KMS-11 (cell line): ENCODE data around the gene GSE1.

ENCODE experiments used
- H2AFZ ChIP-seq: fragments of 200-600 bp; sonication (generic); 2 replicates; pipeline ENCODE4 v1.6.1; 2016; ENCODE audit warnings: antibody characterized with exemption, mixed run types, low read depth
- H3K27ac ChIP-seq: fragments of 200-600 bp; sonication (generic); 2 replicates; pipeline ENCODE4 v1.6.1; 2016; ENCODE audit warnings: mild to moderate bottlenecking, mixed run types
- H3K27me3 ChIP-seq: fragments of 200-600 bp; sonication (generic); 2 replicates; pipeline ENCODE4 v1.6.1; 2017; ENCODE audit warnings: mild to moderate bottlenecking, low read depth, mixed run types, moderate library complexity; ENCODE audit not compliant: insufficient read depth
- H3K36me3 ChIP-seq: fragments of 200-600 bp; sonication (generic); 2 replicates; pipeline ENCODE4 v1.6.1; 2017; ENCODE audit warnings: mild to moderate bottlenecking, mixed run types; ENCODE audit not compliant: insufficient read depth
- H3K4me1 ChIP-seq: fragments of 200-600 bp; sonication (generic); 2 replicates; pipeline ENCODE4 v1.6.1; 2016; ENCODE audit warnings: mild to moderate bottlenecking, low read depth, mixed run types; ENCODE audit not compliant: poor library complexity, severe bottlenecking
- H3K4me2 ChIP-seq: fragments of 200-600 bp; sonication (generic); 2 replicates; pipeline ENCODE4 v1.7.0; 2016; ENCODE audit warnings: mild to moderate bottlenecking, mixed run types
- H3K4me3 ChIP-seq: fragments of 200-600 bp; sonication (generic); IDR thresholded peaks from 2 replicates; pipeline ENCODE4 v1.6.1; 2017; ENCODE audit warnings: low read depth, low read length, mixed read lengths; ENCODE audit not compliant: insufficient read depth
- H3K79me2 ChIP-seq: fragments of 200-600 bp; sonication (generic); 2 replicates; pipeline ENCODE4 v1.6.1; 2016; ENCODE audit warnings: low read depth, mixed run types; ENCODE audit not compliant: insufficient read depth
- H3K9ac ChIP-seq: fragments of 200-600 bp; sonication (generic); 2 replicates; pipeline ENCODE4 v1.6.1; 2016; ENCODE audit warnings: mild to moderate bottlenecking, mixed run types
- H4K20me1 ChIP-seq: fragments of 200-600 bp; sonication (generic); 2 replicates; pipeline ENCODE4 v1.6.1; 2016; ENCODE audit warnings: mild to moderate bottlenecking, mixed run types; ENCODE audit not compliant: insufficient read depth
- CTCF ChIP-seq: fragments of 200-600 bp; sonication (generic); conservative IDR thresholded peaks from 2 replicates; pipeline ENCODE4 v1.6.1; 2017; ENCODE audit warnings: low read depth, mild to moderate bottlenecking, antibody characterized with exemption, low read length, moderate library complexity, mixed read lengths

GSE1 gene

DNA sequence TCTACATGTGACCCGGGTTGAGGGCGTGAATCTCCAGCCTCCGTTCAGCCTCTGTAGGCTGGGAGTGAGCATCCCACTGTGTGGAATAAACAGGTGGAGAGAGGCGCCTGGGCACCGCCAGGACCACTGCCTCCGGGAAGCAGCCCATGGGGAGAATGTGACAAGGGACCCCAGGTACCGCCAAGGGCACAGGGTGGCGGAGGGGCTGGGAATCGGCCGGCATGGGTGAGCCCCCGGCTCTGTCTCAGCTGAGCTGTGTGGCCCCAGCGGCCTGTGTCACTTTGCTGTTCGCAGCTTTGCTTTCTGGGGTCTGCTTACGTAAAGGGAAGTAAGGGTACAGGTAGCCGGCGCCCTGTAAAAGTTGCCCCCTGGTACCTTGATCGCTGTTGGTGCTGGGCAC lies 11.5 kb downstream of the GSE1 start:
- Histone ChIP-seq H3K4me1 (no peaks in the 10 kb centered on the region), H3K79me2 (peaks cover 65% of the 10 kb centered on the region), H4K20me1 (no peaks in the 10 kb centered on the region; the same call in 1 of the 2 replicates), H2AFZ (no peak overlapping the region), H3K27me3 (no peaks in the 10 kb centered on the region), H3K4me2 (no peak overlapping the region), H3K36me3 (no peaks in the 10 kb centered on the region), H3K9ac (no peak overlapping the region), H3K4me3 (no peak overlapping the region), H3K27ac (no peak overlapping the region)
- TF ChIP-seq CTCF = no peak

DNA sequence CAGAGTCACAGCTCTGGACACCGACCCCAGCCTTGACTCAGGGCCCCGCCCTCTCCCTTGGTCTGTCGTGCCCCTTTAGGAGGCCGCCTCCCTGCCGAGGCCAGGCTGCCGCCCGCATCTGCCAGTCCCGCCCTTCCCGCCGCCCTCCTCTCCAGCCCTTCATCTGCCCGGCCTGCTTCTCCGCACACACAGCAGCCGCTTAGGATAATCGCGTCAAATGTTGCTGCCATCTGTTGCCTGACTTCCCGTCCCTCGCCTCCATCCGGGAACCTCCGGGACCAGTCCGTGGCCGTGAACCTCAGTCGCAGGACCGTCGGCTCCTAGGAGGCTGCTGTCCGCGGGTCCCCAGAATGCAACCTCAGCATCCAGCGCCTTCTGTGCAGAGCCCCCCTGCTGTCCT lies 11.9 kb downstream of the GSE1 start:
- Histone ChIP-seq H3K4me3 (no peak overlapping the region), H3K79me2 (peaks cover 63% of the 10 kb centered on the region), H3K9ac (no peak overlapping the region), H2AFZ (no peak overlapping the region), H3K4me2 (no peak overlapping the region), H3K4me1 (no peaks in the 10 kb centered on the region), H4K20me1 (no peaks in the 10 kb centered on the region; the same call in 1 of the 2 replicates), H3K27me3 (no peaks in the 10 kb centered on the region), H3K36me3 (no peaks in the 10 kb centered on the region), H3K27ac (no peak overlapping the region)
- TF ChIP-seq CTCF = no peak

DNA sequence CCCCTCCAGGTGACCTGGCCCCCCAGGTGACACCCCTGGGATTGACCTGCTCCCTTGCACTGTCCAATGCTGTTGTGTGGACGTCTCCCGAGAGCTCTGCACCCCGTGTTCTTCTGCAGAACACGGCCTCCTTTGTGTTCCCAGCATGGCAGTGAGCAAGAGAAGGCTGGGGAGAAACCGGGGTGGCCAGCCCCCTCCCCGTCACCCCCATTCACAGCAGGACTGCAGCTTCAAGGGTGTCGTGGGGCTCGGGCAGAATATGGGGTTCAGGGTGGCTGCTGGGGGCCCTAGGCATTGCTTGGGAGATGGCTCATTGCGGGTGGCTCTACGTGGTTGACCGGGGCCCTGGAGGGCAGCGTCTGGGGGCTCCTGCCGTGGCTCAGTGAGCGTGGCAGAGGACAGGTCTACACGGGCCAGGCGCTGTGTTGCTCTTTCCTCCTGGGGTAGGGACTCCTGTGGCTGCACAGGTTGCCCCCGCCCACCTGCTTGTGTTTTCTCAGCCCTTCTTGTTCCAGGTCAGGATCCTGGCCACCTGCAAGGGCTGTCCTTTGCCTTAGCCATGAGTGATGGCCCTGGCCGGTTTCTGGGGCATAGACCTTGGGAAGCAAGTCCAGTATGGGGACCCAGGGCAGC lies 12.5 kb downstream of the GSE1 start:
- H3K9ac ChIP-seq = no peak overlapping the region
- no peak for TF ChIP-seq CTCF
- H3K4me3 ChIP-seq = no peak overlapping the region
- H3K4me2 ChIP-seq = no peak overlapping the region
- H3K27me3 ChIP-seq = no peaks in the 10 kb centered on the region
- peaks cover 63% of the 10 kb centered on the region for H3K79me2 ChIP-seq
- H4K20me1 ChIP-seq = no peaks in the 10 kb centered on the region
- no peak overlapping the region for H3K27ac ChIP-seq
- H3K36me3 ChIP-seq = no peaks in the 10 kb centered on the region
- no peak overlapping the region for H2AFZ ChIP-seq
- no peaks in the 10 kb centered on the region for H3K4me1 ChIP-seq

DNA sequence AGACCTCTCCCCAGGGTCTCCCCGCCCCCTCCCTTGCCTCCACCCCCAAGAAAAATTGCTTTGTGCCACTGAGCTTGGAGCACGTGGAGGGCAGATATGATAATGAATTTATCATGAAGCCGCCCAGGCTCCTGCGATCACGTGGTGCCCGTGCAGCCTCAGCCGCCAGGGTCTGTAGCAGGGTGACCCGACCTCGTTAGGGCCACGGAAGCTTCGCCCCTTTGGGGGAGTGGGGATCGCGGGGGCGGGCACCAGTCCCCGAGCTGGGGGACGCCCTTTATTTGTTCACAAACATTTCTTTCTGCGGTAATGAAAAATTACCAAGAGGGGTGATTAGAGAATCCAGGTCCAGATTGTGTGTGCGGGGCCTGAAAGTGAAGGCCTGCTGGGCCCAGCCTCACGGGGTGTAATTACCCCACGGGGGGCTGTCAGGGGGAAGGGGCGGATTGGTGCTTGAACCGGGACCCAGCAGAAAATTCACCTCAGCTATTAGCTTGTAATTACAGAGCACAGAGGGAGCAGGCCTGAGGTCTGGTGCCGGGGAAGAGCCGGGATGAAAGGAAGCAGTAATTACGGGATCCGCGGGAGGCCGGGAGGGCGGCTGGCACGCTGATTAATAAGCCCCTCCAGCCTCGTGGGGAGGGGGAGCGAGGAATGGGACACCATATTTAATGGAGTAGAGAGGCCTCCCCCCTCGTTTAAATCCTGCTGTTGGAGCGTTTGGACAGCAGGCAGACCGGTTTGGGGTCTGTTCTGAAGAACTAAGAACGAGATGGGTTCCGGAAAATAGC lies 13.3 kb downstream of the GSE1 start:
- Histone ChIP-seq H2AFZ (no peak overlapping the region), H3K79me2 (peaks cover 63% of the 10 kb centered on the region; the same call in 1 of the 2 replicates), H3K27me3 (no peaks in the 10 kb centered on the region), H3K27ac (no peak overlapping the region), H4K20me1 (no peaks in the 10 kb centered on the region), H3K36me3 (no peaks in the 10 kb centered on the region), H3K4me2 (no peak overlapping the region), H3K4me1 (no peaks in the 10 kb centered on the region), H3K9ac (no peak overlapping the region), H3K4me3 (no peak overlapping the region)
- TF ChIP-seq CTCF = no peak
